Panc1 (cell line): ENCODE data around the gene TNNC2. TPM values are rescaled to one million over a fixed set of nuclear protein-coding genes. Genes with fewer than 3 reads are reported as not detected.

ENCODE experiments used
- ATAC-seq: fragments of 200-7000 bp; cut with Tn5 transposase; 2 replicates; pipeline ENCODE4 v1.9.1; 2020; ENCODE audit warnings: mild to moderate bottlenecking, moderate library complexity
- BruUV-seq: library from RNA; stranded (reverse); fragments of 400-500 nt; replicated peaks from 2 replicates; lab custom pipeline; 2021; lab: Mats Ljungman, UMichigan
- CTCF ChIA-PET: fragments of 300-600 bp; sonication (Branson Sonifier 250); formaldehyde crosslinking; loops from one replicate; lab custom pipeline; 2022; ENCODE audit warnings: antibody characterized with exemption; lab: Charles Lee
- POLR2A ChIA-PET: fragments of 300-600 bp; sonication (Branson Sonifier 250); formaldehyde crosslinking; loops from one replicate; lab custom pipeline; 2022; ENCODE audit warnings: antibody characterized with exemption; lab: Charles Lee
- DNase-seq: peaks from one replicate; pipeline ENCODE4 v3.0.0-alpha.2; 2010; ENCODE audit warnings: low read depth, low spot score
- H3K27ac ChIP-seq: 2 replicates; pipeline ENCODE4 v1.5.1; 2011; ENCODE audit warnings: mild to moderate bottlenecking, low read length, inconsistent platforms
- H3K27me3 ChIP-seq: fragments of 200-500 bp; sonication (Bioruptor generic); 2 replicates; pipeline ENCODE4 v1.6.0; 2014; ENCODE audit warnings: low read length, inconsistent platforms; ENCODE audit not compliant: control insufficient read depth, insufficient read depth
- H3K36me3 ChIP-seq: fragments of 200-500 bp; sonication (Bioruptor generic); 2 replicates; pipeline ENCODE4 v1.5.1; 2014; ENCODE audit warnings: inconsistent platforms, mild to moderate bottlenecking, low read length, moderate library complexity; ENCODE audit not compliant: control insufficient read depth, insufficient read depth
- H3K4me1 ChIP-seq: 2 replicates; pipeline ENCODE4 v1.5.1; 2011; ENCODE audit warnings: inconsistent platforms, mild to moderate bottlenecking, low read length, moderate library complexity; ENCODE audit not compliant: control insufficient read depth, insufficient read depth
- H3K4me3 ChIP-seq, 2 experiments: 2 replicates each; pipeline ENCODE4 v1.5.1; 2011 to 2012; ENCODE audit warnings: low read depth in 2 of 2, low read length in 2 of 2, mild to moderate bottlenecking in 2 of 2, inconsistent platforms in 1 of 2, moderate library complexity in 1 of 2
- H3K9me3 ChIP-seq: fragments of 200-500 bp; sonication (Bioruptor generic); 2 replicates; pipeline ENCODE4 v1.5.1; 2014; ENCODE audit warnings: low read depth, mild to moderate bottlenecking, inconsistent platforms, low read length, moderate library complexity; ENCODE audit not compliant: control insufficient read depth, insufficient read depth
- CTCF ChIP-seq: fragments of 450-650 bp; IDR thresholded peaks from 2 replicates; pipeline ENCODE4 v1.5.1; 2017; ENCODE audit warnings: mild to moderate bottlenecking
- POLR2AphosphoS5 ChIP-seq: IDR thresholded peaks from 2 replicates; pipeline ENCODE4 v1.6.1; 2012; ENCODE audit warnings: mild to moderate bottlenecking, low read depth, low read length, moderate library complexity
- SIN3A ChIP-seq: IDR thresholded peaks from 2 replicates; pipeline ENCODE4 v1.6.1; 2012; ENCODE audit warnings: low read depth, mild to moderate bottlenecking, low read length, moderate library complexity, borderline replicate concordance; ENCODE audit not compliant: insufficient read depth
- TCF7L2 ChIP-seq: IDR thresholded peaks from 2 replicates; pipeline ENCODE4 v1.6.1; 2011; ENCODE audit warnings: mild to moderate bottlenecking, low read depth, low read length, inconsistent platforms
- in situ Hi-C: cut with HindIII; loops from 2 replicates; pipeline ENCODE4 v1.10.0; 2016; ENCODE audit warnings: low sequenced_read_pairs, low pct_unique_long_range_greater_than_20kb
- intact Hi-C: fragments of 100-400 bp; cut with micrococcal nuclease; formaldehyde crosslinking; loops from one replicate; pipeline ENCODE4 v1.10.0; 2022; ENCODE audit not compliant: unreplicated experiment
- total RNA-seq: library from RNA; stranded (reverse); gene quantifications from one replicate; pipeline ENCODE4 v1.2.1, GENCODE V29; 2021; ENCODE audit not compliant: unreplicated experiment
- TF ChIP-seq, protein P1 (sequence below), 2 experiments: IDR thresholded peaks; 2 replicates each; pipeline ENCODE4 v1.6.1; 2011 to 2012; ENCODE audit warnings: low read depth in 2 of 2, control low read depth in 1 of 2, low read length in 1 of 2, mild to moderate bottlenecking in 1 of 2, moderate library complexity in 1 of 2; ENCODE audit not compliant: insufficient read depth in 1 of 2

The TNNC2 gene
- total RNA-seq, 1 experiment from 2014 or later = 0.26 TPM

- CTCF ChIA-PET = no interaction called here
- Histone ChIP-seq H3K4me3 (no peak overlapping the region), H3K27ac (no peak overlapping the region), H3K4me1 (peaks cover 2% of the 10 kb centered on the region; the same call in 1 of the 2 replicates), H3K36me3 (no peaks in the 10 kb centered on the region), H3K27me3 (no peaks in the 10 kb centered on the region), H3K9me3 (no peaks in the 10 kb centered on the region)
- 0 out of 2 replicates have a peak, but pooled peaks have one; percentile 33 for ATAC-seq
- no peak for DNase-seq
- TF ChIP-seq SIN3A (no peak), CTCF (no peak), TCF7L2 (no peak), POLR2AphosphoS5 (no peak)
- TF ChIP-seq, protein P1, sequence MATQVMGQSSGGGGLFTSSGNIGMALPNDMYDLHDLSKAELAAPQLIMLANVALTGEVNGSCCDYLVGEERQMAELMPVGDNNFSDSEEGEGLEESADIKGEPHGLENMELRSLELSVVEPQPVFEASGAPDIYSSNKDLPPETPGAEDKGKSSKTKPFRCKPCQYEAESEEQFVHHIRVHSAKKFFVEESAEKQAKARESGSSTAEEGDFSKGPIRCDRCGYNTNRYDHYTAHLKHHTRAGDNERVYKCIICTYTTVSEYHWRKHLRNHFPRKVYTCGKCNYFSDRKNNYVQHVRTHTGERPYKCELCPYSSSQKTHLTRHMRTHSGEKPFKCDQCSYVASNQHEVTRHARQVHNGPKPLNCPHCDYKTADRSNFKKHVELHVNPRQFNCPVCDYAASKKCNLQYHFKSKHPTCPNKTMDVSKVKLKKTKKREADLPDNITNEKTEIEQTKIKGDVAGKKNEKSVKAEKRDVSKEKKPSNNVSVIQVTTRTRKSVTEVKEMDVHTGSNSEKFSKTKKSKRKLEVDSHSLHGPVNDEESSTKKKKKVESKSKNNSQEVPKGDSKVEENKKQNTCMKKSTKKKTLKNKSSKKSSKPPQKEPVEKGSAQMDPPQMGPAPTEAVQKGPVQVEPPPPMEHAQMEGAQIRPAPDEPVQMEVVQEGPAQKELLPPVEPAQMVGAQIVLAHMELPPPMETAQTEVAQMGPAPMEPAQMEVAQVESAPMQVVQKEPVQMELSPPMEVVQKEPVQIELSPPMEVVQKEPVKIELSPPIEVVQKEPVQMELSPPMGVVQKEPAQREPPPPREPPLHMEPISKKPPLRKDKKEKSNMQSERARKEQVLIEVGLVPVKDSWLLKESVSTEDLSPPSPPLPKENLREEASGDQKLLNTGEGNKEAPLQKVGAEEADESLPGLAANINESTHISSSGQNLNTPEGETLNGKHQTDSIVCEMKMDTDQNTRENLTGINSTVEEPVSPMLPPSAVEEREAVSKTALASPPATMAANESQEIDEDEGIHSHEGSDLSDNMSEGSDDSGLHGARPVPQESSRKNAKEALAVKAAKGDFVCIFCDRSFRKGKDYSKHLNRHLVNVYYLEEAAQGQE (IDR thresholded peaks at IDR 0.05; ENCODE audit: insufficient read depth in 1 of 2, low read depth in 2 of 2, low read length in 1 of 2) = no peak
- POLR2A ChIA-PET = interaction anchor here (0.6 kb wide), 1 partner anchor 15 kb away, joined by 3 read pairs; no protein-coding TSS in a partner anchor
- intact Hi-C loops = no loop called here
- in situ Hi-C loops = no loop called here
- BruUV-seq = no TSS peak
These were observed 612 bp downstream of the TNNC2 start for GRCh38 chr20:45826381-45827019.

DNA sequence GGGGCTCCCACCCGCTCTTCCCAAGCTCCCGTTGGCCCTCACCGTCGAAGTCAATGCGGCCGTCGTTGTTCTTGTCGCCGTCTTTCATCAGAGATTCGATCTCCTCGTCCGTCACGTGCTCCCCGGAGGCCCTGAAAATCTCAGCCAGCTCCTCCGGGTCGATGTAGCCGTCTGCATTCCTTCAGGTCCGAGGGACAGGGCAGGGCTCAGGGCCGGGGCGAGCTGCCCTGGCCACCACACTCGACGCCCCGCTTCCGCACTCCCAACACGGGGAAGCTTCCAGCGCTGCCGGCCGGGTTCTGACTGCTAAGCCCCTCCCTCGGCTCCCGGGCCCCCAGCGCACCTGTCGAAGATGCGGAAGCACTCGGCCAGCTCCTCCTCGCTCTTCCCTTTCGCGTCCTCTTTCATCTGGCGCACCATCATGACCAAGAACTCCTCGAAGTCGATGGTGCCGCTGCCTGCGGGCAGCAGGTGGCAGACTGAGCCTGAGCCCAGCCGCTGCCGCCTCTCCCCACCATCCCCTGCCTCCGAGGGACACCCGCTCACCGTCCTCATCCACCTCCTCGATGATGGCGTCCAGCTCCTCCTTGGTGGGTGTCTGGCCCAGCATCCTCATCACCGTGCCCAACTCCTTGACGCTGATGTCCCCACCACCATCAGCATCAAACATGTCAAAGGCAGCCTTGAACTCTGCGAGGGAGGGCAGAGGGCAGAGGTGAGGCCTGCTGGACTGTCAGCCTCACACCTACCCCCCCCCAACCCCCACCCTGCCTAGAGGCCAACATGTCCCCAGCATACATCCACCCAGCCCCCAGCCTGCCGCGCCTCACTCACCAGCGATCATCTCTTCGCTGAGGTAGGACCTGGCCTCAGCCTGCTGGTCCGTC is 2.9 kb downstream of the TNNC2 start:
- intact Hi-C loops (no loop called here), in situ Hi-C loops (no loop called here)
- no peak overlapping the region for H3K27ac ChIP-seq
- TF ChIP-seq, protein P1 (IDR thresholded peaks at IDR 0.05; ENCODE audit: insufficient read depth in 1 of 2, low read depth in 2 of 2, low read length in 1 of 2) = no peak
- TF ChIP-seq CTCF = peak; percentile 81; the same call in 1 of the 2 replicates
- no TSS peak for BruUV-seq
- no peak overlapping the region for H3K4me3 ChIP-seq
- no peaks in the 10 kb centered on the region for H3K27me3 ChIP-seq
- H3K36me3 ChIP-seq = no peaks in the 10 kb centered on the region
- ChIA-PET POLR2A (interaction anchor here (0.6 kb wide), 1 partner anchor 76 kb away, joined by 4 read pairs; no protein-coding TSS in a partner anchor), CTCF (interaction anchor here (0.6 to 0.7 kb wide), 3 partner anchors 12 to 24 kb away, joined by 5 to 7 read pairs (median 6); no protein-coding TSS in a partner anchor)
- H3K9me3 ChIP-seq = no peaks in the 10 kb centered on the region
- H3K4me1 ChIP-seq = peaks cover 2% of the 10 kb centered on the region; the same call in 1 of the 2 replicates
- ATAC-seq = peak; percentile 73
- no peak for DNase-seq
